Left forelimb (tissue), 1 donor: ENCODE measurements around the gene POU3F4.

ENCODE experiments used
- DNase-seq: peaks from one replicate; pipeline ENCODE4 v3.0.0-alpha.2; 2018; ENCODE audit warnings: low spot score

Gene POU3F4

GRCh38 chrX:83508006-83508405 is at the start of gene POU3F4:
TSS of gene POU3F4 (plus strand) at chrX:83508290. CDS start at chrX:83508325, 35 bp downstream.
- no peak for DNase-seq

GRCh38 chrX:83469551-83469950 is 38.5 kb upstream of the POU3F4 start:
- no peak for DNase-seq

DNA sequence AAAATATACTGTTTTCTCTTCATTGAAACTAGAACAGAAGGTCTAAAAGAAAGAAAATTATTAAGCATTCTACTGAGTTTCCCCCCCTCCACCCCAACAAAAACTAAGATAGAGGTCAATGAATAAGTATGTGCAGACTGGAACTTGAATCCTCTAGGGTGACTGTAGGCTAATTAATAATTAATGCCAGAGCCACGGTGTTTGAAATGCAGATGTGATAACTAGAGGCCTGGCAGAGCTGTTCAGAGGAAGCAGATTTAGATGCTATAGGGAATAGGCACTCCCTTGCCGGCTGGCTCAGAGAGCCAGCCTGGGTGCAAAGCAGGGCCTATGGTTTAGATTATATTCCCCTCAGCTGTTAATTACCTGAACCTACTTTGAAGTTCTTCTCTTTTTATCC is 12.2 kb upstream of the POU3F4 start:
- no peak for DNase-seq

DNA sequence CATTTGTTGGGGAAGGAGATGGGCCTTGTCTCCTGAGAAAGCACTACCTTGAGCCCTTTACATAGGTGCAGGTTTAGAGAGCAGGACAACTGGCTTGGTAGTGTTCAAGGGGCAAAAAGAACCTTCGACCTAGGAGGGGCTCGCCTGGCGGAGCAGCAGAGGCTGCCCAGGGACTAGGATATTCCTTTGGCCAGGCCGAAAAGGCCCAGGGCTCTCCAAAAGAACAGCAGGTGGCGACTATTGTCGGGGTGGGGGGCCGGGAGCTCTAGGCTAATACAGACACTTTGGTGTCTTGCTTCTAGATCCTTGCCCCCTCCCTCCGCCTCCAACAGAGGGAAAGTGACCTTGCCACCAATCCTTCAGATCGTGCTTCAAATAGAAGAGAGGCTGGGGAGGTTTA is 7.1 kb upstream of the POU3F4 start:
- no peak for DNase-seq

- no peak for DNase-seq
Measured at GRCh38 chrX:83501530-83501929, 6.6 kb upstream of the POU3F4 start.

DNA sequence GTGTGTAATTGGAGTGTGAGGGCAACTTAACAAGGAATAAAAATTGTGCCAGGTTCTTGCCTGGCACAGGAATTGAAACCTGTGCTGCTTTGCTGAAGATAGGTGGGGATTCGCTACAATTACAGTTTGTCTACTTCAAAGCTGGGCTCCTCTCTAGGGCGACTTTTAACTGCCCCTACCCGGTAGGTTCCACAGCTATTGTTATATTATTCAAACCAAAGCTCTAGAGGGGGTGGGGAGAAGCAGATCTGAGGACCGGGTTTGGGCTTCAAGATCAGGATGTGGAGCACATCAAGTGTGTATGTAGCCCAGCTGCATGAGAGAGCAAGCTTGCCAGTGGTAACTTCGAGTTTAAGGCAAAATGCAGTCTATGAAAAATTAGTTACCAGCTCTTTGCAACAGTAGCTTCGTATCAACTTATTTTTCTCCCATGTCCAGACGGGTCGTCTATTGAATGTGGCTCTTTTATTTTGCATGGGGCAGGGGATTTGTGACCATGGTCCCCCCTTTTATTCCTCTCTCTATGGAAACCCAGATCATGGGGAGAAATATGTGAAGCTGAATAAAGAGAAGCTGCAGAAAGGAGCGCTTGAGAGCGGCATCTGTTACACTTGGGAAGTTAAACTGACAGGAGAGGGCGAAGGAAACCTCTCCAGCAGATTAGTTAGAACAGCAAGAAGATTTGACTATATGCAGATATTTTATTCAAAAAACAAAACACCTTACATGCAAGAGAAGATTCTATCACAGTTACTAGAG is 3.2 kb upstream of the POU3F4 start:
- DNase-seq, result no peak

DNA sequence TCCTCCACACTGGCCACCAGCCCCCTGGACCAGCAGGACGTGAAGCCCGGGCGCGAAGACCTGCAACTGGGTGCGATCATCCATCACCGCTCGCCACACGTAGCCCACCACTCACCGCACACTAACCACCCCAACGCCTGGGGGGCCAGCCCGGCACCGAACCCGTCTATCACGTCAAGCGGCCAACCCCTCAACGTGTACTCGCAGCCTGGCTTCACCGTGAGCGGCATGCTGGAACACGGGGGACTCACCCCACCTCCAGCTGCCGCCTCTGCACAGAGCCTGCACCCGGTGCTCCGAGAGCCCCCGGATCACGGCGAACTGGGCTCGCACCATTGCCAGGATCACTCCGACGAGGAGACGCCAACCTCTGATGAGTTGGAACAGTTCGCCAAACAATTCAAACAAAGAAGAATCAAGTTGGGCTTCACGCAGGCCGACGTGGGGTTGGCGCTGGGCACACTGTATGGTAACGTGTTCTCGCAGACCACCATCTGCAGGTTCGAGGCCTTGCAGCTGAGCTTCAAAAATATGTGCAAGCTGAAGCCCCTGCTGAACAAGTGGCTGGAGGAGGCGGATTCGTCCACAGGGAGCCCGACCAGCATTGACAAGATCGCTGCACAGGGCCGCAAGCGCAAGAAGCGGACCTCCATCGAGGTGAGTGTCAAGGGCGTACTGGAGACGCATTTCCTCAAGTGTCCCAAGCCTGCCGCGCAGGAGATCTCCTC is 600 bp downstream of the POU3F4 start:
- no peak for DNase-seq

DNA sequence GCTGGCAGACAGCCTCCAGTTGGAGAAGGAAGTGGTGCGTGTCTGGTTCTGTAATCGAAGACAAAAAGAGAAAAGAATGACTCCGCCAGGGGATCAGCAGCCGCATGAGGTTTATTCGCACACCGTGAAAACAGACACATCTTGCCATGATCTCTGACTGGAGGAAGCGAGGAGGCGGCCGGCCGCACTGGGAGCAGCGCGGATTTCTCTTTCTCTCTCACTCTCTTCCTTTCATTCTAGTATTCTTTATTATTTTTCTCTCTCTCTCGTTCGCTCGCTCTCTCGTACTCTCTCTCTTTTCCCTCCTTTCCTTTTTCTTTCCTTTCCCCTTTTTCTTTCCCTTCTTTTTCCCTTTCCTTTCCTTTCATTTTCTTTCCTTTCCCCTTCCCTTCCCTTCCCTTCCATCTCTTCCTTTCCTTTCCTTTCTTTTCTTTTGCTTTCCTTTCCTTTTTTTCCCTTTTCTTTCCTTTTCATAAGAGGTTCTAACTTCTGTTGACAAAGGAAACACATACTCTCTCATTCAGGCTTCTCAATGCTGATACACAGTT is 1.2 kb downstream of the POU3F4 start:
- no peak for DNase-seq

DNA sequence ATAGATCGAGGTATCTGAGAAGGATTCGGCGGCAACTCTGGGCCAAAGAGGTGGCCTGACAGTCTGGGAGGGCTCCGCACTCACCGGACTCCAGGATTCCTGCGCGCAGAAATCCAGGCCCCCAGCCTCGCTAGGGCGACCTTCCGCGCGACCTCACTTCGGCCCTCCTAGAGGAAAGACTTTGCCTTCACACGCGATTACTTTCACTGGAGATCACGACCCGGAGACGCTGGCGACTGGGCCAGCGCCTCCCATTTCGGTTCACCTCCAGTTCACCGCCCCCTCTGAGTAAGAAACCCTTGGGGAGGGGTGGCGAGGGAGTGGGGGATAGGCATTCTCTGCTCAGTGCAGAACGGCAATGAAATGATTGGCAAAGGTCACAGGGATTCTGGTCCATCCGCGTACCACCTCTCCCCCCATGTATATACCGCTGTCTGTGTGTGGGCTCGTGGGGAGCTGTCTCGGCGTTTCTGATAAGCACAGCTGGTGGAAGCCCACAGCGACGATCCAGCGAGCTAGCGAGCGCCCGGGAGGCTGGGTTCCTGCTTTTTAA is 2.5 kb downstream of the POU3F4 start:
- DNase-seq, result no peak

DNA sequence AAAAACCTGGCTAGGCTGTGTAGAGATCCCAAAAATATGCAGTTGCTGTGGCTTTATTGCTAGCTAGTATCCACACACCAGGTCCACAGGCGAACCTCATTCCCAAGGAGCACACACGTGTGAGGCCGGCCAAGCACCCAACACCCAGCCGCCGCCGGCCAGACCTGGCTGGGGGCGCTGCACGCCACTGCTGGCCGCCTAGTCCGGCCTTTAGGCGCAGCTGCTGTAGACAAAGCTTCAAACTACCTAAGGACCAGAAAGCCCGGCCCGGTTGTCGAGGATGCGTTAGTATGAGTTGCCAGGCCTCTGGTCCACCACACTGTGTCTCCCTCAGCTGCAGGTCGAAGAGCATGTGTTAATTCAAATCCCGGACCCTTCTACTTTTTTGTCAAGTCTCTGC is 3.1 kb downstream of the POU3F4 start:
- no peak for DNase-seq

- DNase-seq, result no peak
Measured at GRCh38 chrX:83512111-83512510, 4.0 kb downstream of the POU3F4 start.

DNA sequence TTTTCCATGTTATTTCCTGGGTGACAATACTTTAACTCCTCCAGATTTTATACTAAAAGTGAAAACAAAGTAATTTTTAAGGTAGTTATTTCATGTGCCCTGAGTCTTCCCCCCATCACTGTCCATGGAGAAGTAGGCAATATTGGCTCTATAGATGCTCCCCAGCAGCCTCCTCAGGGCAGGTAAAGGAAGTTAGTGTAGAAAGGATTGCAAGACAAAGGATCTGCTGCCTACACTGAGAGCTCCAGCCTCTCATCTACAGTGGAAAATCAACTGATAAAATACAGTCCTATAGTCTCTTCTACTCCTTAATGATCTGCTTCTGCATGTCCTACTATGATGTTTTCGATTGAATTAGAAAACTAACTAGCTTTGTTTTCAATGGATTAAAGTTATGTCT is 8.5 kb downstream of the POU3F4 start:
- DNase-seq, result no peak

- DNase-seq, result no peak
Measured at GRCh38 chrX:83521905-83522304, 13.8 kb downstream of the POU3F4 start.

DNA sequence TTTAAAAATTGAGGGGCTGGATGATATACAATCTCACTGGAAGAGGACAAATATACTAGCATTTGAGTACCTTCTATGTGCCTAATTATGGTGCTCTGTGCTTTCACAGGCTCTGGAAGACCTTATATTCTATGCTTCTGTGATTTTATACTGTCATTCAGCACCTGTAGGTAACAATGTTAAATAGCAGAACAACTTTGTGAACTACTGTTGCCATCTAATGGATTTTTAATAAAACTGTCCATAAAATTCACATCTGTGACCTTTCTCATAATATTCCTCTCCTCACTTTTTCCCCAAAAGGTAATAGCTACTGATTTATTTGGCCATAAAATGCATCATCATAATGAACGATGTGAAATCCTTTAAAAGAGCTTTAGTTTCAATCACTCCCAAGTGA is 21.9 kb downstream of the POU3F4 start:
- no peak for DNase-seq

GRCh38 chrX:83535417-83536196 is 27.5 kb downstream of the POU3F4 start:
- no peak for DNase-seq
